Upper lobe of left lung (tissue), 4 donors: ENCODE data around the gene TCHH.

ENCODE experiments used
- EP300 ChIP-seq, 4 donors: sonication (generic); formaldehyde crosslinking; IDR thresholded peaks; one replicate each; pipeline ENCODE4 v1.5.1; 2017; ENCODE audit warnings: antibody characterized with exemption in 4 of 4, control low read depth in 2 of 4
- POLR2A ChIP-seq, 4 donors: fragments of 450-650 bp; IDR thresholded peaks; one replicate each; pipeline ENCODE4 v1.5.1; 2016 to 2017; ENCODE audit warnings: antibody characterized with exemption in 4 of 4, mild to moderate bottlenecking in 2 of 4
- POLR2AphosphoS5 ChIP-seq, 2 donors: sonication (generic); formaldehyde crosslinking; IDR thresholded peaks; one replicate each; pipeline ENCODE4 v1.5.1; 2017; ENCODE audit warnings: antibody characterized with exemption in 2 of 2
- TF ChIP-seq, protein P1 (sequence below), 6 experiments: fragments of 450-650 bp in 4 of 6; fragments of 200-600 bp in 2 of 6; sonication (generic) in 2 of 6; IDR thresholded peaks; one replicate each; pipeline ENCODE4 v1.5.1; 2016 to 2019; ENCODE audit warnings: antibody characterized with exemption in 6 of 6

DNA sequence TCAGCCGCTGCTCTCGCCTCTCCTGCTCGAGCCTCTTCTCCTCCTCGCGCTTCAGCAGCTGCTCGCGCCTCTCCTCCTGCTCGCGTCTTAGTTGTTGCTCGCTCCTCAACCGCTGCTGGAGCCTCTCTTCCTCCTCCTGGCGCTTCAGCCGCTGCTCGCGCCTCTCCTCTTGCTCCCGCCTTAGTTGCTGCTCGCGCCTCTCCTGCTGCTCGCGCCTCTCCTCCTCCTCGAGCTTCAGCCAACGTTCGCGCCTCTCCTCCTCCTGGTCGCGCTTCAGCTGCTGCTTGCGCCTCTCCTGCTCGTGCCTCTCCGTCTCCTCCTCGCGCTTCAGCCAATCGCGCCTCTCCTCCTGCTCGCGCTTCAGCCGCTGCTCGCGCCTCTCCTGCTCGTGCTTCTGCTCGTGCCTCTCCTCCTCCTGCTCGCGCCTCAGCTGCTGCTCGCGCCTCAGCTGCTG is 3.7 kb downstream of the TCHH start:
- TF ChIP-seq, protein P1, sequence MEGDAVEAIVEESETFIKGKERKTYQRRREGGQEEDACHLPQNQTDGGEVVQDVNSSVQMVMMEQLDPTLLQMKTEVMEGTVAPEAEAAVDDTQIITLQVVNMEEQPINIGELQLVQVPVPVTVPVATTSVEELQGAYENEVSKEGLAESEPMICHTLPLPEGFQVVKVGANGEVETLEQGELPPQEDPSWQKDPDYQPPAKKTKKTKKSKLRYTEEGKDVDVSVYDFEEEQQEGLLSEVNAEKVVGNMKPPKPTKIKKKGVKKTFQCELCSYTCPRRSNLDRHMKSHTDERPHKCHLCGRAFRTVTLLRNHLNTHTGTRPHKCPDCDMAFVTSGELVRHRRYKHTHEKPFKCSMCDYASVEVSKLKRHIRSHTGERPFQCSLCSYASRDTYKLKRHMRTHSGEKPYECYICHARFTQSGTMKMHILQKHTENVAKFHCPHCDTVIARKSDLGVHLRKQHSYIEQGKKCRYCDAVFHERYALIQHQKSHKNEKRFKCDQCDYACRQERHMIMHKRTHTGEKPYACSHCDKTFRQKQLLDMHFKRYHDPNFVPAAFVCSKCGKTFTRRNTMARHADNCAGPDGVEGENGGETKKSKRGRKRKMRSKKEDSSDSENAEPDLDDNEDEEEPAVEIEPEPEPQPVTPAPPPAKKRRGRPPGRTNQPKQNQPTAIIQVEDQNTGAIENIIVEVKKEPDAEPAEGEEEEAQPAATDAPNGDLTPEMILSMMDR (IDR thresholded peaks at IDR 0.05): no peak
- no peak for TF ChIP-seq POLR2A (IDR thresholded peaks at IDR 0.05)
- TF ChIP-seq EP300 (IDR thresholded peaks at IDR 0.05): no peak
- no peak for TF ChIP-seq POLR2AphosphoS5 (IDR thresholded peaks at IDR 0.05)
